Superior temporal gyrus (tissue), 1 donor: Measurements from ENCODE around the gene GRIK1.
A peak's percentile ranks its signal among the peaks of the same experiment; 100 is the strongest.

Source experiments
- DNase-seq: peaks from one replicate; pipeline ENCODE4 v3.0.0-alpha.2; 2016; ENCODE audit errors: extremely low spot score

Gene GRIK1

DNA sequence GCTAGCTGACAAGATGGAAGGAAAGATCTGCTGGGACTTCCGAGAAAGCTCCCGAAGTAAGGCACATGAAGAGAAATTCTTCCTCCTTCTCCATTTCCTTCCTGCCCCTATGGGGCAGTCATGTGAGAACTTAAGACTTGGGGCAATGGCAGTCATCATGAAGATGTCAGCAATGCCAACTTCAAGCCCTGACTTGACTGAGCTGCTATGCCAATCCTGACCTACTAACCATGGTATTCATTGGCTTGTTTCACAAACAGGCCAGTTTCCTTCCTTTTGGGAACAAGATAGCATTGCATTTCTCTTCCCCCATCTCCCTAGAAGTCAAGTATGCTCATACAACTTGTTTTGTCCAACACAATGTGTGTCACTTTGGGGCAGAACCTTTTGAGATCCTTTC lies 25.5 kb downstream of the GRIK1 start:
- no peak for DNase-seq

DNA sequence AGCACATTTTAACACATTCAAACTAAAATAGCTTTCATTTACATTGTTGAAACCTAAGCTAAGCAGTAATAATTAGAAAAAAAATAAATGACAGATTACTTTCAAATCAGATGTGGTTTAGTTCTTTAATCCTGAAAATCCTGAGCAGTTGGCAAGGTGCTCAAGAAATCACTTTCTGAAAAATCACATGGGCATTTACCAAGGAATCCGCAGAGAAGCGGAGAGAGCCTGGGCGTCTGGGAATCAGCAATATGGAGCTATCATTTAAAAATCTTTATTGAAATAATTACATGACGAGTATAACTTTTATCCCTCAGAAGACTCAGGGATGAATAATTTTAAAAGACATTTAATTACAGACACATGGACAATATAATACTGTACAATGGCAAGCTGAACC lies 30.2 kb downstream of the GRIK1 start:
- no peak for DNase-seq

DNA sequence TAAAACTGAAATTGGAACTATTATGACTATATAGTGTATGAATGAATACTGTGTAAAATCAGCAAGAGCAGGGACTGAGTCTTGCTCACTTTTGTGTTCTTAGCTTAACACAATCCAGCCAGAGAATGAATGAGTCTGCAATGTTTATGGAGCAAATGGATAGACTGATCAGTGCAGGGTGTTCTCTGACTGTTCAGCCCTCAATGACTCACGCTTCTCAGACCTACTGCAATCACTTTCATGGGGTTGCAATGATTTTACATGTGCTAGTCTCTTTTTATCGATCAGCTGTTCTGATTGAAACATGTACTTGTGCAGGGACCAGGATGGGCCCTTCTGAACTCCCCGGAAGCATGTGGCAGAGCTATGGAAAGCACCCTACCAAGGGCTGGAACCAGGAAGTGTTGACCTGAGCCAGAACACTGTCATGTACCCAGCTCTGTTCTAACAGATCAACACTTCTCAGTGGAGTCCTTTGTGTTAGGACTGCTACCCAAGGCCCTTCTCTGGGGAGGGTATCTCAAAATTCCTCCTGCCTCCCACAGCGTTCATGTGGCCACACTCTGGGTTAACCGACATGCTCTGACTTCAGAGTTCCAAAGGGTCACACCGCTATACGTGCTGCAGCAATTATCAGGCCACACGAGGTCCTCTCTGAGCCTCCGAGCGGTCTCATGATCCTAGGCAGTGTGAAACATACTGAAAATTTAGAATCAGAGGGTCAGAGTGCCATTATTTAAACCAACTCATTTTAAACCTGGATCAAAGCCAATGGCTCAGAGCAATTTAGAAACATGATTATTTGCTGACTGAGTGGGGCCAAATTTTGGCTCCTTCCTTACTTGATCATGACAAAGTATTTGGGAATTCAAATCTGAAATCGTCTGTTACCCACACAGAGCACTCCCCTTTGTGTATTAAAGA lies 35.2 kb downstream of the GRIK1 start:
- no peak for DNase-seq

DNA sequence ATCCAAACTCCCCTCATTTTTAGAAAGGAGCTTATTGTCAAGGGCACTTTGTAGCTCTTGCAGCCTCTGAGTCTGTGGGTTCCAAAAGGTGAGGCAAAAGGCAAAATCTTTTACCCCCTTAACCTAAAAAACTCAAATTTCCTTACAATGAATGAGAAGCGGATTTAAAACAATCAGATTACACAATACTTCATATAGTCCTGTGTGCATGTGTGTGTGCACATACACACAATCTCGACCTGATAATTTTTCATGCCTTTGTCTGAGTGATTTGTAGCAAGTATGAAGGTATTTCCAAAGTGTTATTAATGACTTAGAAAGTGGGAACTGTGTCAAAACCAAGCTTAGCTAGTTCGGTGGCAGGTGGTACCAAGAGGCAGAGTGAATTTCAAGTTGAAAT lies 42.9 kb downstream of the GRIK1 start:
- DNase-seq = no peak

DNA sequence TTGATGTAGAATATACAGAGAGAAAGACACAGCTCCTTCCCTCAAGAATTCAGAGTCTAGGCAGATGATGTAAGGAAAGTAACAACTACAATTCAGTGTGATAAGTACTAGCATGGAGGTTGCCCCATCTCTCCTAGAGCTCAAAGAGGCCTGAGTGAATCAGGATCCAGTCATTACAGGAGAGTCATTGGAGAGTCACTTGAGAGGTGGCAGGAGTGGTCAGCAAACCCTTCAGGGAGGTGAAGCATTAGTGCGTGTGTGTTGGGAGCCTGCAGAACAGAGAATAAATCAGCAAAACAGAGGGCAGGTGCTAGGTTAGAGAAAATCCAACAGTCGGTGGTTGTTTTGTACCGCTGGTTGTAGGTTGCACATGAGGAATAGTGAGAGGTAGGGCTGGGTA lies 46.1 kb downstream of the GRIK1 start:
- DNase-seq = no peak

DNA sequence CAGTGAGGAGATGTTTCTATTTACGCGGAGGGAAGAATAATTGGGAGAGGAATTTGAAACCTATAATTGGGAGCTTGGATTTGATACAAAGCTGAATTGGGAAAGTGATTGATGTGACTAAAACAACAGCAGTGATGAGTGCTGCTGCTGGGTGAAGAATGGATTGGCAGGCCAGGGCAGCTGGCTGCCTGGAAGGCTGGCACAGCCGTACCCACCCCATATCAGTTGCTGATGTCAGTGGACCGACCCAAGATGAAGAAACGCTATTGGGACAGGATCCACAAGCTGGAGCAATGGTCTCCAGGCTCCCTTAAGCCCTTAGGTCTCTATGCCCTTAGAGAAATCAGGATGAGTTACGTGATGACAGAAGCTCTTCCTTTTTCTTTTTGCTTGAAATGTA lies 47.4 kb downstream of the GRIK1 start:
- DNase-seq = no peak

DNA sequence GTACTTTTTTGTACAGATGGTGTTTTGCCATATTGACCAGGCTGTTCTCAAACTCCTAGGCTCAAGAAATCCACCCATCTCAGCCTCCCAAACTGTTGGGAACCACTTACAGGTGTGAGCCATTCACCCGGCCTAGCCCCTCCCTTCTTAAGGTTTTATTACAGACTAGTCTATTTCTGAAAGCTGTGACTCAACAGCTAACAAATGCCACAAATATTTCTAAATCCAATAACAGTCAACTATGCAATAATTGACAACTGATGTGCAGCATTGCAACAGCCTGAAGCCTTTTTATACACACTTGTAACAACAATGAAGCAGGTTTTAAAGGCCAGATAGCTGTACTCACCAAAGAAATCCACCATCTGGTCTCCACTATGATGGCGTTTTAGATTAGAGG lies 51.4 kb downstream of the GRIK1 start:
- no peak for DNase-seq

DNA sequence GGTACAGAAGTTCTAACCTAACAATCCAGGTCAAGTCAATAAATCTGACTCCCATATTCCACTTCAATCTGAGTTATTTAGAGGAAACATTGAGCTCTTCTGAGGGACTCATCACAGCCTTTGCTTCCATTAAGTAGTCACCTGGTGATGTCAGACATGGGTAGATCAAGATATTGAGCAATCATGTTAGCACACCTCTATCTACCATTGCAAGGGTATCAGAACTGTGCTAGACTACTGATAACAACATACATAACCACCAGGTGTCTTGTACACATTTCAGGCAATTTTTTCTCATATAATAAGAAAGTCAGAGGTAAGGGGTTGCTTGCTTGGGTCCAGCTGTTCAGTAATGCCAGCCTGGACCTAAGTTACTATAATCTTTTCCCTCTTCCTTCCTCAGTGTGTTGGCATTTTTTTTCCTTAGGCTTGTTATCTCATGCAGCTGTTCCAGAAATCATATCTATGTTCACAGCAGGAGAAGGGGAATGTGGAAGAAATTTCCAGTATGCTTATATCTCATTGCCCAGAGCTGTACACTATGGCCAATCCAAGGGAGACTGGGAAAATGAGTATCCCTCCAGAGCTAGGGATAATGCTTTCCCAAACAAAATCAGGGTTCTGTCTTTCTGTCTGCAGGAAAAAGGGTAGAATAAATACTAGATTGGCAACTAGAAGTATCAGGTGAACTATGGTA lies 52.3 kb downstream of the GRIK1 start:
- DNase-seq = no peak

DNA sequence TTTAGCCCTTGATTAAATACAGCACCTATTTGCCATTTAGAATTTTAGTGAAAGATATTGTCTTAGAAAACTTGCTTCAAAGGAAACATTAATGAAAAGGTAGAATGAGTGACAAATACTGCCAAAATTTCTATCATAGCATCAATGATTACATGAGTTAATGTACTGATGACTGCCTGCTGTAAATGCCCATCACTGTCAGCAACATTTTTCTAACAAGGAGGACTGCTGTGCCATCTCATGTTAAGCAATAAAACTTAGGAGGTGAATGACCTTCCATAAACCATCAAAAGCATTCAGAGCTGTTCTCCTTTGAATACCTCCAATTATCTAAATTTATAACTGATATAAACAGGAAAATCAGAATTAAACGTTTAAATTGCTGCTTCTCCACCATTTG lies 54.3 kb downstream of the GRIK1 start:
- no peak for DNase-seq

DNA sequence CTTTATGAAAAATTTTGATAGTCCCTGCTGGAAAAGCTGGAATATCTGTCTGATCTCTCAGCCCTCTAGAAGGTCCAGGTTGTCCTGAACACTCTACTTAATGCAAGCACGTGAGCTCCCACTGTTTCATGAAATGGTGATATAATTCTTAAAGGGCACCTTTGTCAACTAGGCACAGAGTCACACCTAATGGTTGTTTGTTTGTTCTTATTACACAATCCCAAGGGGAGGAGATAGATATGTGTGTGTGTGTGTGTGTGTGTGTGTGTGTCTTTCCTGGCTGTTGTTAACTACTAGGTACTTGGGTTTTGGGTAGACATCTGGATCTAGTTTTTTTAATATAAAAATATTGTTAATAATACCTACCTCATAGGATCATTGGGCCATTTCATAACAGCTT lies 63.9 kb downstream of the GRIK1 start:
- no peak for DNase-seq

DNA sequence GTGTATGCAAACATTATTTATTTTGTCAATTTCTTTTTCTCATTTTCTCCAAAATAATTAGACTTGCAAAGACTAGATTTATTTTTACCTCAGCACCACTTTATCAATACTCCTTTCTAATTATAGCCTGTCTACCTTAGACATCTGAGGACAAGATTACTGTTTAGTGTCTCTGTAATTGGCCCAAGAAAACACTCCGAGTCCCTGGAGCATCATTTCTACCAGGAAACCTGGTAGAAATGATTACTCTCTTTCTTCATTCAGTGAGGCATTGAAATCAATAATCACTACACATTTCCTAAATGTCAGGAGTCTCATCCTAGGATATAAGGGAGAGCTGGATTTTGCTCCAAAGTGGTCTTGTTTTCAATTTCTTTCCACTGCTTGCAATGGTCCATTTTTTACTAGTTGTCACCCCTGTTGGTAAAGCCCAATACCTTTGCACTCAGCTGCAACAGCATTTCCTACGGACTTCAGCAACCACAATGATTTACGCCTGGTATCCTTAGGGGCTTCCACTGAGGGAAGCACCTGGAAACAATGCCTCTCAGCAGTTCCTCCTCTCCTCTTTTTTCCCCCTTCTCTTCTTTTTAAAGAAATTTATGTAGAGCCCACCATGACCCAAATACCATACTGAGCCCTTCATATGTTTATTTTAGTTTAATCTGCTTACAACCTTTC lies 64.6 kb downstream of the GRIK1 start:
- no peak for DNase-seq

DNA sequence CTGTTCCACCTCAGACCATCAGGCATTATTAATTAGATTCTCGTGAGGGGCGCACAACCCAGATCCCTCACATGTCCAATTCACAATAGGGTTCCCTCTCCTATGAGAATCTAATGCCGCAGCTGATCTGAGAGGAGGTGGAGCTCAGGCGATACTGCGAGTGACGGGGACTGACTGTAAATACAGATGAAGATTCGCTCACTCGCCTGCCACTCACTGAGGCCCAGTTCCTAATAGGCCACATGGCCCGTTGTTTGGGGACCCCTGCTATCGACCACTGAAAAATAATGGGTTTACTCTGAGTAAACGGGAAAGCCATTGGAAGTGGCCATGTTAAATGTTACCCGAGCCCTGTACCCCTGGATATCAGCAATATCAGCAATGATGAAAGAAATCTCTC lies 65.9 kb downstream of the GRIK1 start:
- DNase-seq = no peak

DNA sequence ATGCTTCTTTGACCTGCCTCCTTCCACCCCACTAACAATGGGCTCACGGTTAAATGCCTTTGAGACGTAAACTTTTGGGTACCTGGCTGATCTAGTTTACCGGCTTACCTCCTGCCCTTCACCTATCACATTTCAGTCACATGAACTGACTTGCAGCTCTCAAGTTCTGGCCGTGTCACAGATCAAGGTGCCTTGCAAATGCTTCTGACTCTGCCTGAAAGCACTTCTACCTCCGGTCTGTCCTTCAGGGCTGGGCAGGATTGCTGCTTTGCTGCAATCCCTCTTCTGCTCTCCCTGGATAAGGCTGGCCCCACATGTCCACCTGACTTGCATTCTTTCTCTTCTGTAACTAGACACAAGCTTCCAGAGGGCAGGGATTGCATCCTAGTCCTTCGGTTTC lies 69.0 kb downstream of the GRIK1 start:
- DNase-seq = no peak

DNA sequence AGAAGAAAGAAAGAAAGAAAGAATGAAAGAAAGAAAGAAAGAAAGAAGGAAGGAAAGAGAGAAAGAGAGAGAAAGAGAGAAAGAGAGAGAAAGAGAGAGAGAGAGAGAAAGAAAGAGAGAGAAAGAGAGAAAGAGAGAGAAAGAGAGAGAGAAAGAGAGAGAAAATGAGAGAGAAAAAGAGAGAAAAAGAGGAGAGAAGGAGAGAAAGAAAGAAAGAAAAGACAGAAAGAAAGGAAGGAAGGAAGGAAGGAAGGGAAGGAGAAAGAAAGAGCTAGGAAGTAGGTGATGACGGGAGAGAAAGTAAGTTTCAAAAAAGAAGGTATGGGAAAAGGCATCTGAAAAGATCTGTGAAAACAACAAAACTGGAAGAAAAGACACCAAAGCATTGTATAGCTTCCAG lies 72.0 kb downstream of the GRIK1 start:
- no peak for DNase-seq

DNA sequence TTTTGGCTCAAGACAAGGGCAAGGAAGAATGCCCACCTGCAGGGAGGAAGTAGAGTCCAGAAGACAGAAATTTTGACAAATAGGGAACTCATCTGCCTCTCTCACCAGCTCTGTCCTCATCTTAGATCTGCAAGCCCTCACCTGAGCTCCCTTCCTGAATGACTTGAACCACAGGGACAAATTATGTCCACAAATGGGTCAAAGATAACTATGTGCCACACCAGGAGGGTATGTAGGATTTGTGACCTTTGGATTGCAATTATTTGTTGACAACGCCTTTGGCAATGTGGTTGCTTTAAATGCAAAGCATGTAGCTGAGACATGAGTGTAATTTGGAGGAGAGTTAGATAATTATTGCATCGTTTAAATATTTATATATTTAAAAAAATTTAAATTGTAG lies 79.5 kb downstream of the GRIK1 start:
- DNase-seq = no peak

DNA sequence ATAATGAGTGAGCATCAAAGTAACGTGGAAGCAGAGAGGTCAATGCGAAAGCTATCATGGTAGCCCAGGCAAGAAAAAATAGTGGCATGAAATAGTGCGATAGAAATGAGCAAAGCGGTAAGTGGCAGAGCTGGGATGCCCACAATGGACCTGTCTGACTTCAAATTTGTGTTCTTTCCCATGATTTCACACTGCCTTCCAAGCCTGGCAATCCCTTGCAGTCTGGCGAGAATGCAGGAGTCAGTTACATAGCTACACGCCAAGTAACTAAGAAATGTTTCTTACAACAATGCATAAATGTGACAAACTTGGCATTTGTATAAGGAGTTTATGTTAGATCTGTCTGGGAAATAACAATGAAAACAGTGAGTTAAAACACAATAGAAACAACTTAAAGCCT lies 82.6 kb downstream of the GRIK1 start:
- DNase-seq = no peak

DNA sequence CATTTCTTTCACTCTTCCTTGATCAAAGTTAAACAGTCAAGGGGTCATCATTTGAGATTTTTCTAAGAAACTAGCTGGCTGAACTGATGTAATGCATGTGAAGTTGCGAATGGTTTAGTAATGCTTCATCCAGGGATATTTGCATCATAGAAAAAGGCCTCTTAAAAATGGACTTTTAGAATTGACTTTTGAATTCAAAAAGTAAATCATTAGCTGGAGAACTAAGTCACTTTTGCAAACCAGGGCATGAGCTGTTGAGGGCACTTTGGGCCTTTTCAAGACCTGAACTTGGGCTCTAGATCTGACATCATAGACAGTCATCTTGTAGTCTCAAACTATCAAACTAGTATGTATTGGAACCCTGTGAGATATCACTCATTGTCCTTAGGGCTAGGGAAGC lies 85.0 kb downstream of the GRIK1 start:
- DNase-seq = no peak

DNA sequence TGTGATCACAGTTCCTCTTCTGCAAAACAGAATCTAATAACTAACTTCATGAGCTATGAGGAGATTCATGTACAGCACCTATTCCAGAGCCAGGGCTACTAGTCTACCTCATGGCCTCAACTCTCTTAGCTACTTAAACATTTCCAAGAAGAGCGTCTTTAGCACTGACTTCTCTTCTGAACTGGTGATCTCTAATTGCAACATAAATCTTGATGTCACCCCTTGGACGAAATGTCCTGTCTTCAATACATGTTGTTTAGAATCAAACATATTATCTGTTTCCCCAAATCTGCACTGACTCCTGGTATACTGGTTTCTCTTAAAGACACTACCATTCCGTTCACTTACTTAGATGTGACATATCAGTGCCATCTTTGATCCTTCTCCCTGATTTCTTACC lies 88.2 kb downstream of the GRIK1 start:
- no peak for DNase-seq

DNA sequence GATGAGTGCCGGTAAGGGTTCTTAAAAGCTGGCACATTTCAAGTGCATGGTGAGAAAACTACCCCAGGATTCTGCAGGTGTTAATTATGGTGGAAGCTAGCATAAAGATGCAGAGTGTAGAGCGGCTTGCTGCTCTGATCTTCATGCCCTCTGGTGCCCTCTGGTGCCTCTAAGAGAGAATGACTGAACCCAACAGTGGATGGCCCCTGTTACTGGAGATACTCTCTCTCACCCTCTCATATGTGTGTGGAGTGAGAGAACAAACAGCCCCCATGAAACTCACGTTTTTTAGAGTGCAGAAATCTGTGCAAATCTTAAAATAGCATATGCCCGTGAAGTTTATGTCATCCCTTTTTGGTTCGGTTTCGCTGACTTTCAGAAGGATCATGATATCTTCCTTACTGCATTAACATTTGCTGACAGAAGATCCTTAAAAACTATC lies 90.0 kb downstream of the GRIK1 start:
- peak; percentile 84 for DNase-seq

DNA sequence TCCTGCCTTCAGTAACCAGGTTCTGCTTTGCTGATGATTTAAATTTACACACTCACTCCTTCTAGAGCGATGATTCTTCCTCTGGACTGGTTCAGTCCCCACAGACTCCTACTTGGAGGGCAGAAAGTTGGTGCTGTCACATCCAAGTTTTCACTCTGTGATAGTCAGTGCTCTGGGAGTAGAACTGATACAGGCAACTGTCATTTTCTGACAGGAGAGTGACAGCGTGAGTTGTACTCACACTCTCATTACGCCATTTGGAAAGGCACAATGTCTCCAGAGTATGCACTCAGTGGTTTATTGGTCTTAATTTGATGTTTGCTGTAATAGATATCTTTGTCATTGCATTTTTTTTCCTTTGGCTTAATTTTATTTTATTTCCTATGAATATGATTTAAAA lies 96.0 kb downstream of the GRIK1 start:
- DNase-seq = no peak

DNA sequence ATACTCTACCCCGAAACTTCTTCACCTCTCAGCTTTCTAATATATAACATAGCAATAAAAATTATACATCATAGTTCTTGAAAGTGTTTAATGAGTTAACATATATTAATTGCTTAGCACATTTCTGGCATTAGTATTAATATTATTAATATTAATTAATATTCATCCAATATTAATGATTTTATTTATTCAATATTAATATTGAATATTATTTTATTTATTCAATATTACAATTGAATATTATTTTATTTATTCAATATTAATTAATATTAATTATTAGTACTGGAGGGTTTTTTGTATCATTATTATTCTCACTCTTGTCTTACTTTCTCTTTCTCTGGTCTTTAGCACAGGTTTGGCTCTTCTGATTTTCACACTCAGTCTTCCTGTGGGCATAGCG lies 105.2 kb downstream of the GRIK1 start:
- DNase-seq = no peak

DNA sequence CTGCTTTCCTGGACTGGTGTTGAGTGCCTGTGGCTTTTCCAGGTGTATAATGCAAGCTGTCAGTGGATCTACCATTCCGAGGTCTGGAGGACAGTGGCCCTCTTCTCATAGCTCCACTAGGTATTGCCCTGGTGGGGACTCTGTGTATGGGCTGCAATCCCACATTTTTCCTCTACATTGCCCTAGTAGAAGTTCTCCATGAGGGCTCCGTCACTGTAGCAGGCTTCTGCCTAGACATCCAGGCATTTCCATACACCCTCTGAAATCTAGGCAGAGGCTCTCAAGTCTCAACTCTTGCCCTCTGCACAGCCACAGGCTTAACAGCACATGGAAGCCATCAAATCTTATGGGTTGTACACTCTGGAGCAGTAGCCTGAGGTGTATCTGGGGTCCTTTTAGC lies 107.6 kb downstream of the GRIK1 start:
- DNase-seq = no peak
